Activated CD8-positive, alpha-beta memory T cell treated with anti-CD3 and anti-CD28 coated beads for 1 hour (primary cell): ENCODE results near the gene ZNF655.
A peak's percentile ranks its signal among the peaks of the same experiment; 100 is the strongest.
"Not testable (repeated sequence)": the region's sequence is repeated elsewhere in the genome, so short reads cannot be mapped to it uniquely, and the experiment has no call there.

ENCODE experiments used
- DNase-seq, 2 donors: peaks; one replicate each; pipeline ENCODE4 v3.0.0-alpha.2; 2020; ENCODE audit warnings: low read depth in 1 of 2; ENCODE audit errors: extremely low read depth in 1 of 2

ZNF655 gene

GRCh38 chr7:99559175-99559915 lies 903 bp downstream of the ZNF655 start:
- DNase-seq, result no peak

- no peak for DNase-seq
Observed at GRCh38 chr7:99560834-99561736, 2.6 kb downstream of the ZNF655 start.

GRCh38 chr7:99561737-99562051 lies 3.3 kb downstream of the ZNF655 start:
- no peak for DNase-seq

- no peak for DNase-seq
Observed at GRCh38 chr7:99562114-99562784, 3.8 kb downstream of the ZNF655 start.

DNA sequence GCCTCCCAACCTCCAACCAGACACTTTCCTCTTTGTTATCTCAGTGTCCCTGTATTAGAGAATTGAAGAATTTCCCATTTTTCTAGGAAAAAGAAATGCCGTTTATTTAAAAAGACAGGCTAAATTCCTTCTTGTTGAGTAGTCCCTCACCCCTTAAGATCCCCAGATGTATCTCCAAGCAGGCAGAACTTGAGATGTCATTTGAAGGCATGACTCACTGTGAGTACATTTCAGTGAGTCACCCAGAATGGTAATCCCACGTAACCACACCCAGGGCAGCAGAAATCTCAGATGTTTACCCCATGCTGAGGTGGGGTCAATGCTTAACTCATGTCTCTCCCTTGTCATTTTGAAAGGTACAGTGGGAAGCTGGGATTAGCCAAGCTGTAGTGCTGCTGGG lies 4.4 kb downstream of the ZNF655 start:
- no peak for DNase-seq

DNA sequence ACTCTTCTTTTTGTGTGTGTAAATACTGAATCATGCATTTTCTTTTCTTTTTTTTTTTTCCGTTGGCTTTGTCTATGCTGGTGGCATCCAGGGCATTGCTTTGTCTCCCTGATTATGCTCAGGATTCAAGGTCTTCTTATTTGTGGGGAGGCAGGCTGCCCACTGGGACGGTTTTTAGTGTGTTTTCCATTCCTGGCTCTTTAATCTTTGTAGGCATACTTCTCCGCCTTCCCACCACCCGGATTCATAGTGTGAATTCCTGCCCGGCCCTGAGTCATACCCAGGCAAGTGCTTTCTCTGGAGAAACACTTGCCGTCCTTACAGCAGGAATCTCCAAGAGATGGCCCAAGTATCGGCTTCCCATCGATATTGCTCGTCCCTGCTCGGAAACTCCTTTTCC lies 5.2 kb downstream of the ZNF655 start:
- DNase-seq, result no peak

GRCh38 chr7:99568770-99569169 lies 10.3 kb downstream of the ZNF655 start:
- DNase-seq, result not testable (repeated sequence)

GRCh38 chr7:99571768-99572167 lies 13.3 kb downstream of the ZNF655 start:
- DNase-seq, result no peak

DNA sequence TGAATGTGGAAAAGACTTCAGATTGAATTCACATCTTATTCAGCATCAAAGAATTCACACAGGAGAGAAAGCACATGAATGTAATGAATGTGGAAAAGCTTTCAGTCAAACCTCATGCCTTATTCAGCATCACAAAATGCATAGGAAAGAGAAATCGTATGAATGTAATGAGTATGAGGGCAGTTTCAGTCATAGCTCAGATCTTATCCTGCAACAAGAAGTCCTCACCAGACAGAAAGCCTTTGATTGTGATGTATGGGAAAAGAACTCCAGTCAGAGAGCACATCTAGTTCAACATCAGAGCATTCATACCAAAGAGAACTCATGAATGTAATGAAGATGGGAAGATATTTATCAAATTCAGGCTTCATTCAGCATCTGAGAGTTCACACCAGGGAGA lies 14.8 kb downstream of the ZNF655 start:
- no peak for DNase-seq

DNA sequence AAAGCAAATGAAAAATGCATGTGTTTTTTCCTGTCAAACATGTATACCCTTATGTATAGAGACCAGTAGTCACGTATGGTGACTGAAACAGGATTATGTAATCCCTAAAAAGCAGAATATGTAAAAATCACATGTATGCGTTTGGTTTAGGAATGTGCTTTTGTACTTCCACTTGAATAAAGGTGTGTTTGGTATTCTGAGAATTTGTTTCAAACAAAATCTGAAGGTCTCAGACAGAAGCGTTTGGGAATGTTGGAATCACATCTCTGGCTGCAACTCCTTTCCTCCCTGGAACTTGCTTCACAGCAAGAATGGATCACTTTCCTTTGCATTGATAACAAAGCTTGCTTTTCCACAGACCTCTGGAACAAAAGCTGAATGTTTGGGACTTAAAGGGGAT lies 17.8 kb downstream of the ZNF655 start:
- DNase-seq, result no peak

DNA sequence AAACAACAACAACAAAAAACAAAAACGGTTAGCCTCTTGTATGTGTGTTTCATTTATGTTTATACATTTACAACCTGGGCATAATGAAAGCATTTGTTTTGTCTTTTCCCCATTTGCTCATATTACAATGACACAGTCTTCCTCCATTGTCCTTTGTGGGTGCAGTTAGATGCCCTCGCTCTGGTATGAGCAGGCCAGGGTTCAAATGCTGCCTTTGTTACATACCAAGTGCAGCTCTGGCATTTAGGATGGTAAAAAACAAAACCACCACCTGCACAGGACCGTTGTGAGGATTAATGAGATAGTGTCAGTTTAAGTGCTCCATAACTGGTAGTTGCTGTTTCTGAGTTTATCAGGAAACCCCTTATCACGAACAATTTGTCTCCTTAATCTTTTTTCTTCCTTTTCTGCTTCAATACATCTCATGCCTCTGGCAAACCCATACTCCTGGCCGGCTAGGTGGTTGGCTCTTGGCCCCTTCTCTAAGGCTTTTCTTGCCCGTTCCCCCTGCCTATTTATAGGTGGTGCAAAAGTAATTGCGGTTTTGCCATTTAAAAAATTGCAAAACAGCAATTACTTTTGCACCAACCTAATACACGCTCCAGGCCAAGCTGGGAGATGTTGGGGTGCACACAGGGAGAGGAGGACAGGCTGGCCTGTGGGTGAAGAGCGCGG lies 21.0 kb downstream of the ZNF655 start:
- no peak for DNase-seq

DNA sequence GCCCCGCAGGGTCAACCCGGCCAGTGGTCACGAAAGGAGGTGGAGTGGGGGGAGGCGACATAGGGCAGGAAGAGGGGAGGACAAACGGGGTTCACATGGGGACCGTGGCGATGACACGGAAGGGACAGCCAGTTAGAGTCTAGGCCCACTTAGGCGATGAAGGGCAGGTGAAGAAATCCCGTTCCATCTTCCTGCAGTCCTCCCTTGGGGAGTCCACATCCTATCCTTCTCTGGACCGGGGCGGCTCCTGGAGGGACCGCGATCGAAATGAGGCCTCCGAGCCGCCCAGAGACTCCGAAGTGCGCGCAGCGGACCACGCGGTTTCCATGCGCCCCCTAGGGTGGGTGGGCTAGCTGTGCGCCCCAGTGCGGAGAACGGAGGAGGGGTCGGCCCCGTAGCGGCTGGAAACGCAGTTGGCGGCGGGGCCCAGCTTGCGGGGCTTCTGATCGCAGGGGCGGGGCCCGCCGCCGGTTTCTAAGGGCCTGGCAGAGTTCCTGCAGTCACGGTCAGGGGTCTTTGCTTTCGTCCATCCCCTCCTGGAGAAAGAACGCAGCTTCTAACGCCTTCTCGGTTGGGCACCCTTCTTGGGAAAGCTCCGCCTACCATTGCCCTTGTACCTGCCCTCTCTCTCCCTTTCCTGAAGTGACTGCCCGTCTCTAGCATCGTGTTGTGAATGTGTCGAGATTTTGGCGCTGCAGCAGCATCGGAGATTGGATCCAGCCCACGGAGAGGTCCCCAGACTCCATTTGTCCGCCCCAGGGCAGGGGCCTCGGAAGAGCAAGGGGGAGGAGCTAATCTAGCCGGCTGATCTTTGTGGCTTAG lies 21.7 kb downstream of the ZNF655 start:
- DNase-seq, result peak; percentile 27 to 47

DNA sequence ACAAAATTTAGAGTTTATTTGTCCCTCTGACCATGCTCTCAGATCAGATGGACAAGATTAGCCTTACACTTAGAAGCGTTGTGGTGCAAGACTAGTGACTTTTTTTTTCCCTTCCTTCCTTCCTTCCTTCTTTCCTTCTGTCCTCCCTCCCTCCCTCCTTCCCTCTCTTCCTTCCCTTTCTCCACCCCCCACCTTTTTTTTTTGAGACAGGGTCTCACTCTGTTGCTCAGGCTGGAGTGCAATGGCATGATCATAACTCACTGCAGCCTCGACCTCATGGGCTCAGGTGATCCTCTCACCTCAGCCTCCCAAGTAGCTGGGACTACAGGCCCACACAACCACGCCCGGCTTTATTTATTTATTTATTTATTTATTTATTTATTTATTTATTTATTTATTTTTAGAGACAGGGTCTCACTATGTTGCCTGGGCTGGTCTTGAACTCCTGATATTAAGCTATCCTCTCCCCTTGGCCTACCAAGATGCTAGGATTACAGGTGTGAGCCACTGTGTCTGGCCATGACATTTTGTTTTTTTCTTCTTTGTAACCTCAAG lies 22.4 kb downstream of the ZNF655 start:
- DNase-seq, result not testable (repeated sequence)

- no peak for DNase-seq
Observed at GRCh38 chr7:99588868-99589267, 30.4 kb downstream of the ZNF655 start.

DNA sequence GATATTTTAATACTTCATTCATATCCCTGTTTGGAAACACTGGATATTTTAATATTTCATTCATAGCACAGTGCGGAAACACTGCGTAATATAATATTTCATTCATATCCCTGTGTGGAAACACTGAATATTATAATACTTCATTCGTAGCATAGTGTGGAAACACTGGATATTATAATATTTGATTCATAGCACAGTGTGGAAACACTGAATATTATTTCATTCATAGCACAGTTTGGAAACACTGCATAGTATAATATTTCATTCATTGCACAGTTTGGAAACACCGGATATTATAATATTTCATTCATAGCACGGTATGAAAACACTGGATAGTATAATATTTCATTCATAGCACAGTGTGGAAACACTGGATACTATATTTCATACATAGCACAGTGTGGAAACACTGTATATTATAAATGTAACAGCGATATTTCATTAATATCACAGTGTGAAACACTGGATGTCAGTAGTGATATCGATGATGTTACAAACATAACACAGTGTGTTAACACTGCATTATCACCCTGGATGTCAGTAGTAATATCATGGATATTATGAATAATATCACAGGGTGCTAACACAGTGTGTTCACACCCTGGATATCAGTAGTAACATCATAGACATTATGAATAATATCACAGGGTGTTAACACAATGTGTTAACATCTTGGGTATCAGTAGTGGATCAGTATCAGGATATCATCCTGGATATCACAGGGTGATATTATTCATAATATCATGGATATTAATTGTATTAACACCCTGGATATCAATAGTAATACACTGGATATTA lies 36.7 kb downstream of the ZNF655 start:
- no peak for DNase-seq

DNA sequence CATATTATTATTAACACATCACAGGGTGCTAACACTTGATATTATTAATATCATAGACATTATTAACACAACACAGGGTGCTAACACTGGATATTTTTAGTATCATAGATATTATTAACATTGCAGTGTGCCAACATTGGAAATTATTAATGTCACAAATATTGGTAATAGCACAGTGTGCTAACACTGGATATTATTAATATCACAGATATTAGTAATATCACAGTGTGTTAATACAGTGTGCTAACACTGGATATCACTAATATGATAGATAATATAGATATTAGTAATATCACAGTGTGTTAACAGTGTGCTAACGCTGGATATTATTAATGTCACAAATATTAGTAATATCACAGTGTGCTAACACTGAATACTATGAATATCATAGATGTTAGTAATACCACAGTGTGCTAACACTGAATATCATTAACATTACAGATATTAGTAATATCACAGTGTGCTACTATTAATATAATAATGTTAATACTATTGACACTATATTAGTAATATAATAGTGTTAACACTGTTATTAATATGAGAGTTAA lies 38.0 kb downstream of the ZNF655 start:
- DNase-seq, result no peak

DNA sequence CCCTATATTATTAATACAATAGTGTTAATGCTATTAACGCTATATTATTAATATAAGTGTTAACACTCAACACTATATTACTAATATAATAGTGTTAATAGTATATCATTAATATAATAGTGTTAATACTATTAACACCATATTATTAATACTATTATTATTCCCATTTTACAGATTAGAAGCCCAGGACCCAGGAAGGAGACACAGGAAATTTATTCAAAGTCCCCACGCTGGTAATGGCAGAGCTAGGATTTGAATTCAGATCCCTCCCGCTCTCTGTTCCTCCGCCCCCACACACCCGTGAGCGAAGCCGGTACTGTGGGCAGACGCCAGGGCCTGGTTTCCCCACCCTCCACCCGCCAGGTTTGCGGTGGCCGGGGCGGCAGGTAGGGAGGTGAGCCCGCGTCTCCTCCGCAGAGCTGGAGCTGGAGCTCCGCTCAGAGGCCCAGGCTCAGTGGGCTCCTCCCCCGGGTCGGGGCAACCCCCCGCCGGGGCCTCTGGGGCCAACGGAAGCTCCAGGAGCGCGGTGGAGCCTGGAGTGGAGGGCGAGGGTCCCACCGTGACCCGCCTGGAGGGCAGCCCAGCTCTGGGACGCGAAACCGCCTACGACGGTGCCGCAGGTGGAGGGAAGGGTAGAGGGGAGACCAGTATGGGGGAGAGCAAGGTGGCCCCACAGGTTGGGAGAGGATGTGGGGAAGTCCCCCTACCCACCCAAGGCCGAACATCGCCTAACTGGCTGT lies 39.5 kb downstream of the ZNF655 start, which contains the start of gene TMEM225B:
TMEM225B (plus strand) TSS at position 506 of the 740 bp plus-strand sequence. CDS start 6,122 bp downstream, outside the sequence.
- DNase-seq, result no peak

DNA sequence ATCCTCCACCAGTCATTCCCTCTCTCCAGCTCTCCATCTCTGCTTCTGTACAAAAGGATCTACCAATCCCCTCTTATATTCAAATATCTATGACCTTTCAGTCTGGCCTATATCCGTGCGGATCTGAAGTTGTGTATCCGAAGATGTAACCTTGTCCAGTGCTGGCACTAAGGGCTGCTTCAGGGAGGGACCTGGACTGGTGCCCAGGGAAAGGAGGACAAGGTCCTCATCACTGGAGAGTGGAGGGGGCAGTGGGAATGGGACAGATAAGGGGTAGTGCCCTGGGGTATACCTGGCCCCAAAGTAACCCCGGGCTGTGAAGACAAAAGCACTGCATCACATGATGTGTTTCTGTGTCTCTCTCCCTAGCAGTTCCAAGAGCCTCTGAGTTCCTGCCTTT lies 41.4 kb downstream of the ZNF655 start:
- no peak for DNase-seq
